ENCODE data around the gene SCNN1A.

SCNN1A gene

GRCh38 chr12:6368906-6369525 lies 6.3 kb downstream of the SCNN1A start:
- no peak for DNase-seq (ENCODE audit: low read depth, low spot score)

GRCh38 chr12:6367969-6368892 lies 7.1 kb downstream of the SCNN1A start:
- DNase-seq (ENCODE audit: low read depth, low spot score) = no peak

- DNase-seq (ENCODE audit: low read depth, low spot score) = no peak
Observed at GRCh38 chr12:6367065-6367968, 8.0 kb downstream of the SCNN1A start.

DNA sequence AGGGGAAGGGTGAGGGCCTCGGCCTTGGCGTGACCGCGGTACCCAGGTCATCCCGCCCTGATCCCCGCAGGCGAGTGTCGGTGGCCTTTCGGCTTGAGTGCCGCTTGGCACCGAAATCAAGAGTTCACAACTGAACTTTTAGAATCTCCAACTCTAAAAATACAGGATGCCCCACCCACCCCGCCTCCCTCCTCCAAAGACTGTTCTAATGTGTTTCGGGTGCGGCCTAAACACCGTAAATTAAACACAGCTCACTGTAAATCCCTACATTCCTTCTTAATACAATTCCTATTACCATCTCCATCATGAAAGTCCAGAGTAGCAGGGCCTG lies 11.4 kb downstream of the SCNN1A start:
- DNase-seq (ENCODE audit: low read depth, low spot score) = no peak

- DNase-seq (ENCODE audit: low read depth, low spot score) = peak; percentile 38
Observed at GRCh38 chr12:6363330-6364043, 11.9 kb downstream of the SCNN1A start.

- no peak for DNase-seq (ENCODE audit: low read depth, low spot score)
Observed at GRCh38 chr12:6363010-6363329, 12.4 kb downstream of the SCNN1A start.

- DNase-seq (ENCODE audit: low read depth, low spot score) = no peak
Observed at GRCh38 chr12:6362403-6362802, 13.0 kb downstream of the SCNN1A start.

GRCh38 chr12:6361834-6362233 lies 13.5 kb downstream of the SCNN1A start:
- no peak for DNase-seq (ENCODE audit: low read depth, low spot score)

- DNase-seq (ENCODE audit: low read depth, low spot score) = no peak
Observed at GRCh38 chr12:6360578-6361490, 14.5 kb downstream of the SCNN1A start.

GRCh38 chr12:6360080-6360571 lies 15.2 kb downstream of the SCNN1A start:
- no peak for DNase-seq (ENCODE audit: low read depth, low spot score)

GRCh38 chr12:6358881-6359280 lies 16.5 kb downstream of the SCNN1A start:
- no peak for DNase-seq (ENCODE audit: low read depth, low spot score)

- DNase-seq (ENCODE audit: low read depth, low spot score) = no peak
Observed at GRCh38 chr12:6356374-6356820, 19.0 kb downstream of the SCNN1A start.

DNA sequence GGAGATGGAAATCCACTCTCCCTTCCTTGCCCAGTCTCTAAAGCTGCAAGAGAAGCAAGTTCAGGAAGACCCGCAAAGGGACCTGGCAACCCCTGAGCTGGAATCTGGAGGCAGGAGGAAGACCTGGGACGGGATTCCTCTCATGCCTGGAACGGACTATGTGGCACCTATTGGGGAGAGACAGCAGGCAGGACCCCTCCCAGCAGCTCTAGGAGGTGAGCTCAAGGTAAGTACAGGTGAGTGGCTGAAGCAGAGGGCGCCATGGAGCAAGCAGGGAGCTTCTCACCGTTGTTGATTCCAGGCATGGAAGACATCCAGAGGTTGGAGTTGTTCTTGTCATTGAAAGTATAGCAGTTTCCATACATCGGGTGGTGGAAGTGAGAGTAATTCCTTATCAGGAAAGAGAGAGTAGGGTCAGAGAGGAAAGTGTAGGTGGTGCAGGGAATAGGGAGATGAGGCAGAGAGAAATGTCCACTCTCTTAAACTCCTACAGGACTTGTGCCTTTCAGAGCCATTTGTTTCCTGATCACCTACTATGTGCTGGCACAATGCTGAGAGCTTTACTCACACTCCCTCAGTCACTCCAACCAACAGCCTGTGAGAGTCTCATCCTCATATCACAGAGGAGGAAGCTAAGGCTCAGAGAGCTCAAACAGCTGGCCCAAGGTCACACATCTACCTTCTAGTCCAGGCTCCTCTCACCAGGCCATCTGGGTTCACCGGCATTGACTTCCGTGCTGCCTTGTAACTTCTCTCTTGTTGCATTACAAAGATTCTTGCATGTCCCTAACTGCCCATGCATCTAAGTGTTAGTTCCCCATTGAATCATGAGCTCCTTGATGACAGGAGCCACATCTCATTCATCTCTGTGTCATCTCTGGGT lies 19.6 kb downstream of the SCNN1A start:
- DNase-seq (ENCODE audit: low read depth, low spot score) = no peak

DNA sequence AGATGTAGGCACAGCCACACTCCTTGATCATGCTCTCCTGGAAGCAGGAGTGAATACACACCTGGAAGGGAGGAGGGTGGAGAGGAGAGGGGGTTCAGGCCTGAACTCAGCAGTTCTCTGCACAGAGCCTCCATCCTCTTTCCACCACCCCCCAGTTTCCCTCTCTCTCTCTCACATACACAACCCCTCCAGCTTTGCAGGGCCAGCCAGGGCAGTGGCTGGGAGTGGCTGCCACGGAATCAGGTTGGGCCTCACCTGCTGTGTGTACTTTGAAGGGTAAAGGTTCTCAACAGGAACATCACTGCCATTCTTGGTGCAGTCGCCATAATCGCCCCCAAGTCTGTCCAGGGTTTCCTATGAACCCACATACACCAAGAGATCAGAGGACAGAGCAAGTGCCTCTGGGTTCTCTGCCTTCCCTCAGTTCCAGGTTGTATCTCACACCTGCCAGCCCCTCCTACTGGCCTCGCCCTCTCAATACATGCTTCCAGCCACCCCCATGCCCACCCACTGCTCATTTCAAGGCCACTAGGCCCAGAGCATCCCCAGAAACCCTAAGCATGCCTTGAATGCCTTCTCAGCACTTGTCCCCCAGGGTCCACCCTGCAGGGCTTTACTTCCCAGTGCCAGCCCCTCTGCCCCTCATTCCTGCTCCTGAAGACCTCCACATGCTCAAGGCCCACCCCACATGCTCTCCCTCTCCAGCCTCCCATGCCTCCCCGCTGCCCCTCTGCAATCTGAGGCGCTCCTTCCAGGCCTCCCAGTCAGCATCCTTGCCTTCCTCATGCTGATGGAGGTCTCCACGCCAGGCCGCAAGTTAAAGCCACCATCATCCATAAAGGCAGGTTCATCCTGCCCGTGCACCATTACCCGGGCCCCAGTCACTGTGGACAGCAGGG lies 20.6 kb downstream of the SCNN1A start:
- DNase-seq (ENCODE audit: low read depth, low spot score) = no peak

DNA sequence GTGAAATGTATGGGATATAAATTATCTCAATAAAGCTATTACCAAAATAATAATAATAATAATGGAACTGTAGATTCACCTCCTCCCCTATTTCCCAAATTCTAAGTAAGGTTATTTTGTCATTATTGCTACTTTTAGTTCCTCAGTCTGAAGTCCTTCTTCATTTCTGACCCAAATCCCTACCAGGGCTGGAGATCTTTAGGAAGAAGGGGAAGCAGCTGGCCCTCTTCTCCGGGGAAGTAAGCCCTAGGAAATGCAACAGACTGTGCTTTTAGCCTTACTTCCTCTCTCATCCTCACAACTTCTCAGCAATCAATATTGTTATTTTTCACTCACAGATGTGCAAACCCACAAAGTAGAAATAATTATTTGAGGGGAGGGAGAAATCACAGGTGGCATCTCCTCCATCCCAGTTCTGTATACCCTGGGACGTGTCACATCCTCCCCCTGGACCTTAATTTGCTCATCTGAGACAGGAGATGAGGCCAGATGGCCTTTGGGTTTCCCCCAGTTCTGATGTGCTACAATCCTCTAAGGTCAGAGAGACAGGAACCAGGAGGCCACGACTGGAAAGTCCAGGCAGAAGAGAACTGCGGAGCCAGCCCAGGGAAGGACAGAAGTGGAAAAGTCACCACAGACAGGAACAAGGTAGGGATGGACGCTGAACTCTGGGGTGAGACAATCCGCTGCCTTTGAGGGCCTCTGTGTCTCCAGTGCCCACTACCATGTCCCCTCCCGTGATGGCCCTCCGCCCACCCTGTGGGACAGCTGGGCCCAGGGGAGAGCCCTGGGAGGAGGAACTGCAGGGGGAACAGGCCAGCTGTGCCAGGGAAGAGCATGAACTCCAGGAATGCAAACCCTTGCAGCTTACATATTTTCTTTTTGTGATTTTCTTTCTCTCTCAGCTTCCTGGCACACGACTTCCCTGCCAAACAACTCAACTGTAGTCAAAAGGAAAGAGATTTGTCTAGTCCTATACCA lies 22.9 kb downstream of the SCNN1A start:
- DNase-seq (ENCODE audit: low read depth, low spot score) = no peak

DNA sequence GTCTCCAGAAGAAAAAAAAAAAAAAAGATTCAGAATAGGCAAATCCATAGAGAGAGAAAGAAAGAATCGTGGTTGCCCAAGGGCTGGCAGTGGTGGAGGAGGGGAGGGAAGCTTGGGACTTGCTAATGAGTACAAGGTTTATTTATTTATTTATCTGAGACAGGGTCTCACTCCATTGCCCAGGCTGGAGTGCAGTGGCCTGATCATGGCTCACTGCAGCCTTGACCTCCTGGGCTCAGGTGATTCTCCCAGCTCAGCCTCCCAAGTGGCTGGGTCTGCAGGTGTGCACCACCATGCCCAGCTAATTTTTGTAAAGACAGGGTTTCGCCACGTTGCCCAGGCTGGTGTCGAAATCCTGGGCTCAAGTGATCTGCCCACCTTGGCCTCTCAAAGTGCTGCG lies 23.7 kb downstream of the SCNN1A start:
- no peak for DNase-seq (ENCODE audit: low read depth, low spot score)

All from activated naive CD8-positive, alpha-beta T cell treated with anti-CD3 and anti-CD28 coated beads, Interleukin-2, amount 50 U/mL, for 16 hours (primary cell).